HFFc6 (cell line): ENCODE data around the gene LAMA1. TPM values are rescaled to one million over a fixed set of nuclear protein-coding genes. Genes with fewer than 3 reads are reported as not detected.

ENCODE experiments used
- DNase-seq: peaks from one replicate; pipeline ENCODE4 v3.0.0-alpha.2; 2018
- H3K27ac Mint-ChIP-seq: 2 replicates; pipeline ENCODE4 v1.8.0; 2020; ENCODE audit warnings: mild to moderate bottlenecking, mixed read lengths
- H3K27me3 Mint-ChIP-seq: 2 replicates; pipeline ENCODE4 v1.8.0; 2021; ENCODE audit warnings: mild to moderate bottlenecking, moderate library complexity, mixed read lengths; ENCODE audit not compliant: insufficient read depth
- H3K36me3 Mint-ChIP-seq: 2 replicates; pipeline ENCODE4 v1.8.0; 2021; ENCODE audit warnings: low read depth, mixed read lengths
- H3K4me1 Mint-ChIP-seq: 2 replicates; pipeline ENCODE4 v1.8.0; 2020; ENCODE audit warnings: low read depth, mixed read lengths
- H3K4me3 Mint-ChIP-seq: 2 replicates; pipeline ENCODE4 v1.8.0; 2020; ENCODE audit warnings: mild to moderate bottlenecking, moderate library complexity, mixed read lengths
- H3K9me3 Mint-ChIP-seq: 2 replicates; pipeline ENCODE4 v1.8.0; 2020; ENCODE audit warnings: mild to moderate bottlenecking, mixed read lengths
- total RNA-seq, 6 experiments: library from RNA; stranded (reverse); fragmentation: NEBNext Ultra II Directional; extraction: Animal tissue kit (Norgen Biotek cat#: 25700); gene quantifications; 2 replicates in 1 of 6; 3 replicates in 5 of 6; pipeline ENCODE4 v1.2.3, GENCODE V29; 2021
- TF ChIP-seq, protein P1 (sequence below): fragments of 200-600 bp; sonication (generic); IDR thresholded peaks from 2 replicates; pipeline ENCODE4 v1.5.0; 2021; ENCODE audit warnings: antibody characterized with exemption, mild to moderate bottlenecking

Gene LAMA1
- total RNA-seq, 6 experiments from 2014 or later = 0.12 to 1.5 (median 0.16) TPM

DNA sequence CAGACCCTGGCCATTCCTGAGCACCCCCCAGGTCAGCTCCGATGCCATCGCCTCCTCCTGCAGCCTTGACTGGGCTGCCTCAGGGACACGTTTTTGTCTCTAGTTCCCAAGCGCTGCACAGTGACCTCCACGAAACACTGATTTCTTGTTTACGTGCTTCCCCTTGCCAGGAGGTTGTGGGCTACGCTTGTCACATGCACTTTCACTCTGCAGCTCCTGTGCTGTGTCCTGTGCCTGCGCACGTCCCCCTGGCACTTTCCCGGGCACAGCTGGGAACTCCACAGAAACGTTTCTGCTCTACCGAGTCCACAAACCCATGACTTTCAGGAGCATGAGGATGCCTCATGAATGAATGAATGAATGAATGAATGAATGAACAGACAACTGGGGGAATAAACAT is 160.6 kb downstream of the LAMA1 start:
- Mint-ChIP-seq H3K4me3 (no peak overlapping the region), H3K27me3 (no peaks in the 10 kb centered on the region; the same call in 1 of the 2 replicates), H3K9me3 (peaks cover 28% of the 10 kb centered on the region), H3K4me1 (no peaks in the 10 kb centered on the region), H3K27ac (no peak overlapping the region), H3K36me3 (no peaks in the 10 kb centered on the region)
- no peak for DNase-seq
- TF ChIP-seq, protein P1, sequence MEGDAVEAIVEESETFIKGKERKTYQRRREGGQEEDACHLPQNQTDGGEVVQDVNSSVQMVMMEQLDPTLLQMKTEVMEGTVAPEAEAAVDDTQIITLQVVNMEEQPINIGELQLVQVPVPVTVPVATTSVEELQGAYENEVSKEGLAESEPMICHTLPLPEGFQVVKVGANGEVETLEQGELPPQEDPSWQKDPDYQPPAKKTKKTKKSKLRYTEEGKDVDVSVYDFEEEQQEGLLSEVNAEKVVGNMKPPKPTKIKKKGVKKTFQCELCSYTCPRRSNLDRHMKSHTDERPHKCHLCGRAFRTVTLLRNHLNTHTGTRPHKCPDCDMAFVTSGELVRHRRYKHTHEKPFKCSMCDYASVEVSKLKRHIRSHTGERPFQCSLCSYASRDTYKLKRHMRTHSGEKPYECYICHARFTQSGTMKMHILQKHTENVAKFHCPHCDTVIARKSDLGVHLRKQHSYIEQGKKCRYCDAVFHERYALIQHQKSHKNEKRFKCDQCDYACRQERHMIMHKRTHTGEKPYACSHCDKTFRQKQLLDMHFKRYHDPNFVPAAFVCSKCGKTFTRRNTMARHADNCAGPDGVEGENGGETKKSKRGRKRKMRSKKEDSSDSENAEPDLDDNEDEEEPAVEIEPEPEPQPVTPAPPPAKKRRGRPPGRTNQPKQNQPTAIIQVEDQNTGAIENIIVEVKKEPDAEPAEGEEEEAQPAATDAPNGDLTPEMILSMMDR = no peak

DNA sequence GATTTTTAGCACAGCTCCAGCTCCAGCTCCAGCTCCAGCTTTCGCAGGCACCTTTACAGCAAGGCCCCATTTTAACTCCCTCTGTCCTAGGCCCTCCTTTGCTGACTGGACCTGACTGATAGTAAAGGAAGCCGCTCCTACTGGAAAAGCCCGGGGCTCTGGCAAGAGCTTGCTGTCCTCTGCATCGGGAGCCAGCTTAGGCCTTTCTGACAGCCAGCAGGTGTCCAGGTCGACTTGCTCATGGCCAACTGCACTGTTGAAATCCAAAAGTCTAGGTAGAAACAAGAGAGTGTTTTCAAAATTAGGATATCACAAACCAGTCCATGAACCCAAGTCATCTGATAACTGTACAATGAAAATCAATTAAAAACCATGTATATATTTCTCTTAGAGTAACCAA is 161.1 kb downstream of the LAMA1 start:
- Mint-ChIP-seq H3K9me3 (peaks cover 29% of the 10 kb centered on the region), H3K27me3 (no peaks in the 10 kb centered on the region; the same call in 1 of the 2 replicates), H3K36me3 (no peaks in the 10 kb centered on the region), H3K27ac (no peak overlapping the region), H3K4me3 (no peak overlapping the region), H3K4me1 (no peaks in the 10 kb centered on the region)
- no peak for DNase-seq
- TF ChIP-seq, protein P1 = no peak

DNA sequence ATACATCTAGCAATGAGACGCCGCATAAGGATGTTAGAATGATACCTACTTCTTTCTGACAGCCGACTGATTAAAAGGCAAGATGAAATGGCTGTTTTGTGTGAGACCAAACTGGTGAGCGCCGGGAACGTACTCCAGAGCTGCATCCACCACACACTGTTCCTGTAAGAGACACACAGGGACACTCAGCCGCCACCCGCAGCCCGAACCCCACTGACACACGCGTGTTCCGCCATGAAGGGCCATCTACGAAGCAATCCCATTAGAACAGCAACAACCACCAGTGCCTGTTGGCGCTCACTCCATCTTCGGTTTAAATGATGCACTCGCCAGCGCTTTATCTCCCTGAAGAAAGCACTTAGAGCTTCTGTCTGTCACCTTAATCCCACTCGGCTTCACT is 162.3 kb downstream of the LAMA1 start:
- Mint-ChIP-seq H3K4me3 (no peak overlapping the region), H3K27ac (no peak overlapping the region), H3K9me3 (peaks cover 26% of the 10 kb centered on the region), H3K4me1 (no peaks in the 10 kb centered on the region), H3K27me3 (no peaks in the 10 kb centered on the region; the same call in 1 of the 2 replicates), H3K36me3 (no peaks in the 10 kb centered on the region)
- no peak for DNase-seq
- TF ChIP-seq, protein P1 = no peak

DNA sequence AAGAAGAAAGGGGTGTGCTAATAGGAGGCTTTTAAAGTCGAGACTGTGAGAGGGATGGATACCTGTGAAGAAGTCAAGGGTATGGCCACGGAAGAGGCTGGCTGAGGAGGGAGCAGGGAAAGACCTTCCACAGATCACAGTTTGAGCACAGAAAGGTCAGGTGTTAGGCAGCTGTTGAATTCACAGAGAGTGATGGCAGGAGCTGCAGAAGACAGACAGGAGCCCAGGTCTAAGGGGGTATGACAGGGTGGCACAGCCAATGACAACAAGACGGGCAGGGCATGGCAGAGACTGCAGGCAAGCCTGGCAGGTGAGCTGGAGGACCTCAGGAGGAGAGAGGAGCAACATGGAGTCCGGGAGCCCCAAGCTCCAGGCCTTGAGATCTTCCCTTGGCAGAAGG is 163.1 kb downstream of the LAMA1 start:
- no peak for DNase-seq
- Mint-ChIP-seq H3K4me1 (no peaks in the 10 kb centered on the region), H3K4me3 (no peak overlapping the region), H3K27me3 (no peaks in the 10 kb centered on the region; the same call in 1 of the 2 replicates), H3K9me3 (peaks cover 26% of the 10 kb centered on the region), H3K27ac (no peak overlapping the region), H3K36me3 (no peaks in the 10 kb centered on the region)
- TF ChIP-seq, protein P1 = no peak

DNA sequence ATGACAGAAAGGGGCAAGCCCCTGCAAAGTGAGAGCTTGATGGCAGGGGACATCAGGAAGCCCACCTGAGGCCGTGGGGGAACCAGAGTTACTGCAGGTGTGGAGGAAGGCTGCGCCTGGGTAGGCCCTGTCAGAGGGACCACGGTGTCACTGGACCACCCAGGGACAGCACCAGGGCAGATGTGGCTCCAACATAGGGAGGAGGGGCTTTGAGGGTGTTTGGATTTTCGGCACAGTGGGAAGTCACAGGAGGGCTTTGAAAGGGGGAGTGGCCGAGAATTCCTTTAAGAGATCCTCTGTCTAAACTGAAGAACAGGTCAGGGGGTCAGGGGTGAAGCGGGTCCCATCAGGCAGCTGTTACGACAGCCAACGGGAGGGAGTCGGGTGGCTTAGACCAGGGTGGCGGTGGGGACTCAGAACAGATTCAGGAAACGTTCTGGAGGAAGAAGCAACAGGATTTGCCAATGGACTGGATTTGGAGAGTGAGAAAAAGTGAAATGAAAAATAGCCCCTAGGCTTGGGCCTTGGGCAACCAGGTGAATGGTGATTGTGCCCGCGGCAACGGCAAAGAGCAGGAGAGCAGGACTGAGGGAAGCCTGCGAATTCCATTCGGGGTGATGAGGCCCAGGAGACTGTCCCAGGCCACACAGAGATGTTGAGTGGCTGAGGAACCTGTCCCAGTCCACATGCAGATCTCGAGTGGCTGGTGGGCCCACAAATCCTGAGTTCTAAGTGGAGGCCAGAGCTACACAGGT is 166.1 kb downstream of the LAMA1 start:
- H3K4me3 Mint-ChIP-seq = no peak overlapping the region
- DNase-seq = no peak
- no peaks in the 10 kb centered on the region; the same call in 1 of the 2 replicates for H3K36me3 Mint-ChIP-seq
- H3K27me3 Mint-ChIP-seq = peaks cover 2% of the 10 kb centered on the region; the same call in 1 of the 2 replicates
- TF ChIP-seq, protein P1 = no peak
- H3K9me3 Mint-ChIP-seq = peaks cover 26% of the 10 kb centered on the region
- H3K27ac Mint-ChIP-seq = no peak overlapping the region
- no peaks in the 10 kb centered on the region for H3K4me1 Mint-ChIP-seq
